IMR-90 (cell line): ENCODE measurements around the gene SLC7A9. TPM values are rescaled to one million over a fixed set of nuclear protein-coding genes. Genes with fewer than 3 reads are reported as not detected.

ENCODE experiments used
- ATAC-seq: fragments of 200-7000 bp; cut with Tn5 transposase; 2 replicates; pipeline ENCODE4 v1.9.1; 2020; ENCODE audit warnings: low read depth, mild to moderate bottlenecking, moderate library complexity
- BruUV-seq: library from RNA; stranded (reverse); fragments of 400-500 nt; replicated peaks from 2 replicates; lab custom pipeline; 2021; lab: Mats Ljungman, UMichigan
- CTCF ChIA-PET: fragments of 300-600 bp; formaldehyde crosslinking; extraction: SDS; loops from one replicate; lab custom pipeline; 2021; ENCODE audit warnings: antibody characterized with exemption; lab: Yijun Ruan, JAX
- POLR2A ChIA-PET: fragments of 300-600 bp; sonication (Branson Sonifier 250); formaldehyde crosslinking; loops from one replicate; lab custom pipeline; 2022; ENCODE audit warnings: antibody characterized with exemption; ENCODE audit not compliant: unreplicated experiment; lab: Charles Lee
- DNase-seq: peaks from one replicate; pipeline ENCODE4 v3.0.0; 2013
- H2AFZ ChIP-seq: replicated peaks from 2 replicates; pipeline ENCODE3; 2013; ENCODE audit warnings: low read length, mild to moderate bottlenecking; ENCODE audit not compliant: poor library complexity
- H2AK5ac ChIP-seq: 2 replicates; pipeline ENCODE4 v1.6.1; 2013; ENCODE audit warnings: low read depth, low read length, inconsistent platforms
- H2AK9ac ChIP-seq: replicated peaks from 2 replicates; pipeline ENCODE3; 2013; ENCODE audit warnings: mild to moderate bottlenecking, low read depth, low read length, moderate library complexity; ENCODE audit not compliant: poor library complexity
- H2BK120ac ChIP-seq: 2 replicates; pipeline ENCODE4 v1.6.1; 2013; ENCODE audit warnings: low read depth, low read length, inconsistent platforms
- H2BK15ac ChIP-seq: 3 replicates; pipeline ENCODE4 v1.6.1; 2013; ENCODE audit warnings: low read depth, low read length, inconsistent platforms
- H2BK20ac ChIP-seq: 2 replicates; pipeline ENCODE4 v1.6.1; 2013; ENCODE audit warnings: low read depth, mild to moderate bottlenecking, inconsistent platforms, low read length, moderate library complexity
- H2BK5ac ChIP-seq: 2 replicates; pipeline ENCODE4 v1.6.1; 2013; ENCODE audit warnings: mild to moderate bottlenecking, low read depth, low read length, inconsistent platforms; ENCODE audit not compliant: poor library complexity, severe bottlenecking
- H3K14ac ChIP-seq: replicated peaks from 2 replicates; pipeline ENCODE4 v1.6.1; 2013; ENCODE audit warnings: low read depth, low read length, inconsistent platforms
- H3K18ac ChIP-seq: 2 replicates; pipeline ENCODE4 v1.6.1; 2013; ENCODE audit warnings: low read depth, low read length, control low read depth
- H3K23ac ChIP-seq: 2 replicates; pipeline ENCODE4 v1.6.1; 2013; ENCODE audit warnings: low read depth, low read length, inconsistent platforms
- H3K27ac ChIP-seq: 2 replicates; pipeline ENCODE4 v1.5.1; 2013; ENCODE audit warnings: mild to moderate bottlenecking, control low read depth, low read length; ENCODE audit not compliant: insufficient read depth
- H3K27me3 ChIP-seq: 2 replicates; pipeline ENCODE4 v1.6.1; 2013; ENCODE audit warnings: low read length; ENCODE audit not compliant: control insufficient read depth, insufficient read depth
- H3K36me3 ChIP-seq: 2 replicates; pipeline ENCODE4 v1.6.1; 2013; ENCODE audit warnings: low read length, mixed read lengths; ENCODE audit not compliant: control insufficient read depth, insufficient read depth
- H3K4ac ChIP-seq: 2 replicates; pipeline ENCODE4 v1.6.1; 2013; ENCODE audit warnings: low read depth, low read length, inconsistent platforms
- H3K4me1 ChIP-seq: 2 replicates; pipeline ENCODE4 v1.6.1; 2013; ENCODE audit warnings: low read length, mixed read lengths; ENCODE audit not compliant: control insufficient read depth, insufficient read depth
- H3K4me2 ChIP-seq: 2 replicates; pipeline ENCODE4 v1.6.1; 2013; ENCODE audit warnings: low read depth, mild to moderate bottlenecking, control low read depth, low read length, moderate library complexity
- H3K4me3 ChIP-seq: 2 replicates; pipeline ENCODE4 v1.5.1; 2013; ENCODE audit warnings: low read depth, mild to moderate bottlenecking, control low read depth, low read length, moderate library complexity; ENCODE audit not compliant: insufficient read depth
- H3K56ac ChIP-seq: 2 replicates; pipeline ENCODE4 v1.6.1; 2013; ENCODE audit warnings: low read length, inconsistent platforms; ENCODE audit not compliant: insufficient read depth; ENCODE audit errors: extremely low read depth
- H3K79me1 ChIP-seq, 2 experiments: 2 replicates each; pipeline ENCODE4 v1.6.1; 2013; ENCODE audit warnings: low read length in 2 of 2, inconsistent platforms in 1 of 2, low read depth in 1 of 2
- H3K9ac ChIP-seq: 2 replicates; pipeline ENCODE4 v1.6.1; 2013; ENCODE audit warnings: low read depth, low read length, control low read depth
- H3K9me1 ChIP-seq: 2 replicates; pipeline ENCODE4 v1.6.1; 2013; ENCODE audit warnings: low read length, inconsistent platforms; ENCODE audit not compliant: insufficient read depth
- H3K9me3 ChIP-seq: 2 replicates; pipeline ENCODE4 v1.6.1; 2013; ENCODE audit warnings: low read length; ENCODE audit not compliant: control insufficient read depth, insufficient read depth
- H4K20me1 ChIP-seq: 2 replicates; pipeline ENCODE4 v1.6.1; 2013; ENCODE audit warnings: low read length, inconsistent platforms; ENCODE audit not compliant: insufficient read depth
- H4K5ac ChIP-seq: 2 replicates; pipeline ENCODE4 v1.6.1; 2013; ENCODE audit warnings: mild to moderate bottlenecking, low read depth, low read length, control low read depth
- H4K8ac ChIP-seq, 2 experiments: 2 replicates each; pipeline ENCODE4 v1.6.1; 2013; ENCODE audit warnings: low read depth in 2 of 2, low read length in 2 of 2, control low read depth in 1 of 2, inconsistent platforms in 1 of 2
- H4K91ac ChIP-seq: 2 replicates; pipeline ENCODE4 v1.6.1; 2013; ENCODE audit warnings: low read depth, low read length, inconsistent platforms; ENCODE audit not compliant: insufficient read depth
- BHLHE40 ChIP-seq: fragments of 150-350 bp; IDR thresholded peaks from 2 replicates; pipeline ENCODE4 v1.6.1; 2016; ENCODE audit warnings: mild to moderate bottlenecking, low read depth, low read length
- CEBPB ChIP-seq: IDR thresholded peaks from 2 replicates; pipeline ENCODE4 v1.6.1; 2012; ENCODE audit warnings: low read depth, low read length, improper control_type of control experiment
- CHD1 ChIP-seq: IDR thresholded peaks from 2 replicates; pipeline ENCODE4 v1.6.1; 2012; ENCODE audit warnings: low read depth, low read length, improper control_type of control experiment
- CTCF ChIP-seq: conservative IDR thresholded peaks from 2 replicates; pipeline ENCODE4 v1.5.1; 2012; ENCODE audit warnings: mild to moderate bottlenecking, low read depth, low read length, improper control_type of control experiment
- ELK1 ChIP-seq: fragments of 150-350 bp; IDR thresholded peaks from 2 replicates; pipeline ENCODE4 v1.6.1; 2016; ENCODE audit warnings: low read depth, mild to moderate bottlenecking, low read length, moderate library complexity, borderline replicate concordance
- FOS ChIP-seq: fragments of 150-350 bp; IDR thresholded peaks from 2 replicates; pipeline ENCODE4 v1.6.1; 2016; ENCODE audit warnings: low read depth, low read length
- MAFK ChIP-seq: IDR thresholded peaks from 2 replicates; pipeline ENCODE4 v1.6.1; 2012; ENCODE audit warnings: low read depth, low read length, improper control_type of control experiment
- MAZ ChIP-seq: IDR thresholded peaks from 2 replicates; pipeline ENCODE4 v1.6.1; 2012; ENCODE audit warnings: low read depth, mild to moderate bottlenecking, low read length, improper control_type of control experiment, moderate library complexity, borderline replicate concordance
- MXI1 ChIP-seq: IDR thresholded peaks from 2 replicates; pipeline ENCODE4 v1.6.1; 2012; ENCODE audit warnings: low read depth, mild to moderate bottlenecking, low read length, moderate library complexity, borderline replicate concordance
- NFE2L2 ChIP-seq: fragments of 150-350 bp; IDR thresholded peaks from 2 replicates; pipeline ENCODE4 v1.6.1; 2016; ENCODE audit warnings: low read depth, mild to moderate bottlenecking, low read length
- POLR2A ChIP-seq: IDR thresholded peaks from 2 replicates; pipeline ENCODE4 v1.6.1; 2012; ENCODE audit warnings: mild to moderate bottlenecking, low read depth, low read length
- RAD21 ChIP-seq: IDR thresholded peaks from 2 replicates; pipeline ENCODE4 v1.6.1; 2012; ENCODE audit warnings: low read length, improper control_type of control experiment
- RCOR1 ChIP-seq: IDR thresholded peaks from 2 replicates; pipeline ENCODE4 v1.6.1; 2012; ENCODE audit warnings: mild to moderate bottlenecking, low read length, improper control_type of control experiment; ENCODE audit not compliant: insufficient replicate concordance
- RFX5 ChIP-seq: IDR thresholded peaks from 2 replicates; pipeline ENCODE4 v1.8.0; 2012; ENCODE audit warnings: low read depth, mild to moderate bottlenecking, low read length, moderate library complexity
- SMC3 ChIP-seq: fragments of 150-350 bp; IDR thresholded peaks from 2 replicates; pipeline ENCODE4 v1.6.1; 2016; ENCODE audit warnings: low read depth, mild to moderate bottlenecking, antibody characterized with exemption, low read length, moderate library complexity
- USF2 ChIP-seq: fragments of 150-350 bp; IDR thresholded peaks from 2 replicates; pipeline ENCODE4 v1.6.1; 2017; ENCODE audit warnings: mild to moderate bottlenecking, antibody characterized with exemption, low read length, low read depth
- WGBS, 2 experiments: methylation state at CpG; one replicate each; pipeline versions ENCODE4 v1.1.5 to v1.1.7; 2013; ENCODE audit warnings: missing lambda C conversion rate in 2 of 2; ENCODE audit not compliant: insufficient read length in 1 of 2; ENCODE audit errors: extremely low coverage in 2 of 2; 5-methylcytosine and 5-hydroxymethylcytosine counted together
- dilution Hi-C: fragments of 300-500 bp; cut with HindIII; formaldehyde crosslinking; loops from one replicate; pipeline ENCODE4 v1.14.3; 2018; ENCODE audit warnings: low sequenced_read_pairs; ENCODE audit not compliant: unreplicated experiment
- in situ Hi-C: fragments of 300-500 bp; cut with MboI; formaldehyde crosslinking; loops from 3 replicates; pipeline ENCODE4 v1.14.3; 2019; ENCODE audit warnings: low sequenced_read_pairs, inconsistent platforms, mixed read lengths
- intact Hi-C: fragments of 100-400 bp; cut with micrococcal nuclease; formaldehyde crosslinking; loops from 2 replicates; pipeline ENCODE4 v1.10.0; 2022
- polyA plus RNA-seq, 3 experiments: library from polyadenylated mRNA; depleted of rRNA; stranded (reverse); fragments of >200 nt; gene quantifications; 2 replicates each; pipeline ENCODE4 v1.2.3, GENCODE V29; 2012; ENCODE audit warnings: low replicate concordance in 1 of 3
- total RNA-seq: library from RNA; depleted of rRNA; stranded (reverse); fragments of >200 nt; gene quantifications from 2 replicates; pipeline ENCODE4 v1.2.3, GENCODE V29; 2012

The SLC7A9 gene
- total and polyA plus RNA-seq, 2 of the 4 experiments (the other 2 are of a cell fraction), result not detected

- 100% methylated on average over 1 of the region's 8 CpGs; no CpG with 5 or more reads in 1 of the 2 experiments for WGBS, 2 experiments
- intact Hi-C loops (loop anchor here (5.0 kb wide), 1 partner anchor 245 kb away; no protein-coding TSS in a partner anchor), dilution Hi-C loops (no loop called here), in situ Hi-C loops (no loop called here)
- no peaks in the 10 kb centered on the region for H4K20me1 ChIP-seq
- peaks cover 19% of the 10 kb centered on the region for H3K36me3 ChIP-seq
- no peak for TF ChIP-seq NFE2L2
- no peak for TF ChIP-seq RFX5
- no peak for TF ChIP-seq RCOR1
- TF ChIP-seq POLR2A, result no peak
- no peak for TF ChIP-seq MXI1
- no peak for TF ChIP-seq FOS
- no peak for TF ChIP-seq MAFK
- no peak for TF ChIP-seq CEBPB
- TF ChIP-seq MAZ, result no peak
- no peak for TF ChIP-seq BHLHE40
- no peak for TF ChIP-seq ELK1
- no peak for TF ChIP-seq RAD21
- TF ChIP-seq CTCF, result no peak
- TF ChIP-seq SMC3, result no peak
- TF ChIP-seq CHD1, result no peak
- TF ChIP-seq USF2, result no peak
- H2AK5ac ChIP-seq, result no peak overlapping the region
- H3K4me1 ChIP-seq, result no peaks in the 10 kb centered on the region
- no peak overlapping the region for H2AFZ ChIP-seq
- H3K23ac ChIP-seq, result no peak overlapping the region
- no peaks in the 10 kb centered on the region for H3K27me3 ChIP-seq
- no peak overlapping the region for H2BK15ac ChIP-seq
- POLR2A ChIA-PET, result no interaction called here
- H3K9me1 ChIP-seq, result no peaks in the 10 kb centered on the region
- H3K56ac ChIP-seq, result no peak overlapping the region
- H4K91ac ChIP-seq, result no peak overlapping the region
- no peak overlapping the region for H2BK120ac ChIP-seq
- no peak overlapping the region for H4K5ac ChIP-seq
- no peak overlapping the region for H3K9ac ChIP-seq
- CTCF ChIA-PET, result interaction anchor here (0.9 kb wide), 1 partner anchor 21 kb away, joined by 3 read pairs; no protein-coding TSS in a partner anchor
- no peak overlapping the region for H4K8ac ChIP-seq
- H2BK5ac ChIP-seq, result no peak overlapping the region
- no peak overlapping the region for H3K14ac ChIP-seq
- H2AK9ac ChIP-seq, result no peak overlapping the region
- no peak overlapping the region for H3K4me3 ChIP-seq
- no peak overlapping the region for H2BK20ac ChIP-seq
- H3K9me3 ChIP-seq, result no peaks in the 10 kb centered on the region
- H3K4ac ChIP-seq, result no peak overlapping the region
- no peak overlapping the region for H3K27ac ChIP-seq
- DNase-seq (no peak), ATAC-seq (no peak)
- H3K4me2 ChIP-seq, result no peak overlapping the region
- no peaks in the 10 kb centered on the region for H3K79me1 ChIP-seq
- no peak overlapping the region for H3K18ac ChIP-seq
- no TSS peak for BruUV-seq
Measured at GRCh38 chr19:32917616-32917996, 48.0 kb upstream of the SLC7A9 start.
